ENCODE results near the gene RFC4. TPM values are rescaled to one million over a fixed set of nuclear protein-coding genes. Genes with fewer than 3 reads are reported as not detected.
A peak's percentile ranks its signal among the peaks of the same experiment; 100 is the strongest.

RFC4 gene
- total RNA-seq, 1 donor from 2014 or later = 105 TPM

GRCh38 chr3:186746008-186746407 is 60.3 kb downstream of the RFC4 start:
- Mint-ChIP-seq H3K36me3 (ENCODE audit: low read depth) (no peaks in the 10 kb centered on the region), H3K4me3 (no peak overlapping the region), H3K27ac (ENCODE audit: unreplicated experiment) (peak overlapping the region; percentile 82), H3K27me3 (ENCODE audit: low read depth) (peaks cover 8% of the 10 kb centered on the region), H3K4me1 (peaks cover 6% of the 10 kb centered on the region), H3K9me3 (peaks cover 3% of the 10 kb centered on the region)
- TF ChIP-seq, protein P1, sequence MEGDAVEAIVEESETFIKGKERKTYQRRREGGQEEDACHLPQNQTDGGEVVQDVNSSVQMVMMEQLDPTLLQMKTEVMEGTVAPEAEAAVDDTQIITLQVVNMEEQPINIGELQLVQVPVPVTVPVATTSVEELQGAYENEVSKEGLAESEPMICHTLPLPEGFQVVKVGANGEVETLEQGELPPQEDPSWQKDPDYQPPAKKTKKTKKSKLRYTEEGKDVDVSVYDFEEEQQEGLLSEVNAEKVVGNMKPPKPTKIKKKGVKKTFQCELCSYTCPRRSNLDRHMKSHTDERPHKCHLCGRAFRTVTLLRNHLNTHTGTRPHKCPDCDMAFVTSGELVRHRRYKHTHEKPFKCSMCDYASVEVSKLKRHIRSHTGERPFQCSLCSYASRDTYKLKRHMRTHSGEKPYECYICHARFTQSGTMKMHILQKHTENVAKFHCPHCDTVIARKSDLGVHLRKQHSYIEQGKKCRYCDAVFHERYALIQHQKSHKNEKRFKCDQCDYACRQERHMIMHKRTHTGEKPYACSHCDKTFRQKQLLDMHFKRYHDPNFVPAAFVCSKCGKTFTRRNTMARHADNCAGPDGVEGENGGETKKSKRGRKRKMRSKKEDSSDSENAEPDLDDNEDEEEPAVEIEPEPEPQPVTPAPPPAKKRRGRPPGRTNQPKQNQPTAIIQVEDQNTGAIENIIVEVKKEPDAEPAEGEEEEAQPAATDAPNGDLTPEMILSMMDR (conservative IDR thresholded peaks at IDR 0.05) = no peak
- DNase-seq (ENCODE audit: low read depth, low spot score) = no peak

- Mint-ChIP-seq H3K4me1 (peaks cover 6% of the 10 kb centered on the region), H3K4me3 (no peak overlapping the region), H3K27ac (ENCODE audit: unreplicated experiment) (no peak overlapping the region), H3K27me3 (ENCODE audit: low read depth) (peaks cover 16% of the 10 kb centered on the region), H3K9me3 (peaks cover 3% of the 10 kb centered on the region), H3K36me3 (ENCODE audit: low read depth) (no peaks in the 10 kb centered on the region)
- no peak for DNase-seq (ENCODE audit: low read depth, low spot score)
- TF ChIP-seq, protein P1 (conservative IDR thresholded peaks at IDR 0.05) = no peak
Measured at GRCh38 chr3:186743666-186744065, 62.6 kb downstream of the RFC4 start.

DNA sequence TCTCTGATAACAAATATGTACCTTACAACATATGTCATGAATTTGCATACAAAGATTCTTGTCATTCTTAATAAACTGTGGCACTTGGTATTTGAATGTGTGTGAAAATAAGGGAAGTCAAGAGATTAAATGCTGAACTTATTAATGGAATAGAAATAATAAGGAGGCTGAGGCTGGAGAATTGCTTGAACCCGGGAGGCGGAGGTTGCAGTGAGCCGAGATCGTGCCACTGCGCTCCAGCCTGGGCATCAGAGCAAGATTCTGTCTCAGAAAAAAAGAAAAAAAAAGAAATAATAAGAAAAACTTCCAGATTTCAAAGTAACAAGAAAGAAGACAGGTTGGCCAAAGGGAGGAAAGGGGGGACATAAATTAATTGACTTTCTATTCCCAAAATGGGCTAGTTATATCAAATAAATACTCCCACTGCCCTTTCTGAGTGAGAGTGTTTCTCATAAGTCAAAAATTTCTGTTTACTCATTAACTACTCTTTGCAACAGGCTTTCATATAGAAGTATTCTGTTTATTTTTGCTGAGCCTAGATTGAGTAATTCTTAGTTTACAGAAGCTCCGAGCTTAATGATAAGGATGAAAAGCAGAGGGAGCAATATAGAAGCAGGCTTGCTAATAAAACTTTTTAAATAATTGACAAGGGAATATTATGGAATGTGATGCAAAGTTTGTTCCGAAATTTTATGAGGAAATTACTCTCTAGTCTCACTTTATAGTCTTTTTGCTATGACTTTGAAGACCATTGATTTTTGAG is 63.5 kb downstream of the RFC4 start:
- Mint-ChIP-seq H3K27me3 (ENCODE audit: low read depth) (peaks cover 16% of the 10 kb centered on the region), H3K4me1 (peaks cover 6% of the 10 kb centered on the region), H3K4me3 (no peak overlapping the region), H3K36me3 (ENCODE audit: low read depth) (no peaks in the 10 kb centered on the region), H3K9me3 (peaks cover 3% of the 10 kb centered on the region), H3K27ac (ENCODE audit: unreplicated experiment) (no peak overlapping the region)
- DNase-seq (ENCODE audit: low read depth, low spot score) = no peak
- TF ChIP-seq, protein P1 (conservative IDR thresholded peaks at IDR 0.05) = no peak

Small RNAs within 50 kb of the gene (microRNA-seq; reads per million reads assigned to microRNA genes)
- gene MIR1248 = 33.2 reads per million, percentile 43 among the genes with 10 or more reads in this experiment

Other genes starting within 250 kb of the RFC4 start
- gene TBCCD1, start 239.1 kb downstream of the RFC4 start, total RNA-seq = 18.7 and 20.1 TPM in 2 replicates
- gene DNAJB11, start 235.8 kb downstream of the RFC4 start, total RNA-seq = 48.9 and 53.5 TPM in 2 replicates
- gene AHSG, start 193.4 kb downstream of the RFC4 start, total RNA-seq = 0.30 TPM in 1 of 2 replicates, not detected in the other
- gene FETUB, start 166.1 kb downstream of the RFC4 start, total RNA-seq = not detected in 2 replicates
- gene HRG, start 140.5 kb downstream of the RFC4 start, total RNA-seq = not detected in 2 replicates
- gene KNG1, start 89.1 kb downstream of the RFC4 start, total RNA-seq = not detected in 2 replicates
- 364 and 369 TPM in 2 replicates for gene EIF4A2, start 22.9 kb downstream of the RFC4 start, total RNA-seq
- not detected in 2 replicates for gene ADIPOQ, start 36.2 kb upstream of the RFC4 start, total RNA-seq
- gene ST6GAL1, start 124.0 kb upstream of the RFC4 start, total RNA-seq = 32.6 and 35.1 TPM in 2 replicates